ENCODE data around the gene DDX17. TPM values are rescaled to one million over a fixed set of nuclear protein-coding genes. Genes with fewer than 3 reads are reported as not detected.

The DDX17 gene
- total and polyA plus RNA-seq, 4 donors: 50.0 to 555 (median 366) TPM

DNA sequence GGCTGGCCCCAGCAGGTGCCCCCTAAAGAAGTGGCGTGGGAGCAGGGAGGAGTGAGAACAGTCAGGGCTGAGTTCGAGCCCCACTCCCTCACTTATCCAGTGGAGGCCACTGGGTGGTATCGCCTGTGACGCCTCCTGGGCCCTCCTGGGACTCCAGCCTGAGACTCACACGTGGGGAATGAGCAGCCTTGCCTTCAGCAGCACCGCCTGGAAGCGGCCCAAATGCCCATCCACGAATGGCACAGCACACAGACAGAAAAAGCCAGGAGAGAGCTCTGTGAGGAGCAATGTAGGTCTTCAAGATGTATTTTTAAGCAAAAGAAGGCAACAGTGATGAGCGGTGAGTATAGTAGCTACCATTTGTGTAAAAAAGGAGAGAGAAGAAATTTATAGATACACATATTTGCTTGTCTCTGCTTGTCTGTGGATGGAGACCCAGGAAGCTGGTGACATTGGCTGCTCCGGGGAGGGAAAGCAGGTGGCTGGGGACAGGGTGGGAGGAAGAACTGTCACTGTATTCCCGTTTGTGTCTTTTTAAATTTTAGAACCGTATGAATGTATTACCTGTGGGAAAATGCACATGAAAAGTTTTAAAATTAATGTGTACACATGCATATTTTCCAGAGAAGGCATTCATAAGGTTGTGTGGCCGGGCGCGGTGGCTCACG is 64.4 kb downstream of the DDX17 start:
- H3K27ac ChIP-seq (ENCODE audit: low read depth in 1 of 2, low read length in 2 of 2): no peak overlapping the region
- intact Hi-C loops (cut with DNase I): no loop called here
- H3K9me3 ChIP-seq (ENCODE audit: control insufficient read depth, low read length): no peaks in the 10 kb centered on the region
- no peaks in the 10 kb centered on the region for H3K4me1 ChIP-seq (ENCODE audit: control insufficient read depth in 1 of 2, insufficient read depth in 2 of 2, low read length in 2 of 2)
- WGBS, 2 donors: 69 to 73% methylated on average over 16 of the region's 16 CpGs
- H3K27me3 ChIP-seq (ENCODE audit: control insufficient read depth in 1 of 2, insufficient read depth in 2 of 2, low read length in 1 of 2): no peaks in the 10 kb centered on the region
- H3K4me3 ChIP-seq (ENCODE audit: low read length in 2 of 2): no peak overlapping the region
- no peak for ATAC-seq (ENCODE audit: low FRiP score)
- no peaks in the 10 kb centered on the region for H3K36me3 ChIP-seq (ENCODE audit: control insufficient read depth in 1 of 2, insufficient read depth in 2 of 2, low read length in 1 of 2)
- no peak for DNase-seq

DNA sequence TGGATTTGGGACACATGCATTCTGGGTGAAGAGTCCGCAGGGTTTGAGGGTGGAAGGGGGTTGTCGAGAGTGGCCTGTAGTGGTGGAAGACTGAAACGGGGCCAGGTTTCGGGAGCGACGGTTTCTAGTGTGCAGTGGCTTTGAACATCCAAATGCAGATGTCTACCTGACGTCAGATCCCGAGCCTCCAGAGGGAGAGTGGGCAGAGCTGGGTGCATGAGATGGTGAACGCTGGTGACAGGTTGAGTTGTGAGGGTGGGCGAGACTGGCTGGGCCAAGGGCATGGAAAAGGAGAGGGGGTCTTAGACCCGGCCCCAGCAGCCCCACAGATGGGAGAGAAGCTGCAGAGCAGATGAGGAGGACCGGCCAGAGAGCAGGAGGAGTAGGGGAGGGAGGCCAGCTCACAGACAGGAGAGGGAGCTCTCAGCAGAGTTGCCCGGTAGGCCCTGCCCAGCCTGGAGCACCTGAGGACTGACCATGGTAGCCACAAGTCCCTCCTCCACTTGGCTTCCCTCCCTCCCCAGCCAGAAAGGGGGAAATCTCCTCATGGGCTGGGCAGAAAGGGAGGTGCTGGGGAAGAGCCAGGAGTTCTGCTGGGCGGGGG is 65.3 kb downstream of the DDX17 start:
- peak; percentile 47 for ATAC-seq (ENCODE audit: low FRiP score)
- H3K9me3 ChIP-seq (ENCODE audit: control insufficient read depth, low read length): no peaks in the 10 kb centered on the region
- H3K36me3 ChIP-seq (ENCODE audit: control insufficient read depth in 1 of 2, insufficient read depth in 2 of 2, low read length in 1 of 2): no peaks in the 10 kb centered on the region
- H3K4me3 ChIP-seq (ENCODE audit: low read length in 2 of 2): no peak overlapping the region
- H3K27me3 ChIP-seq (ENCODE audit: control insufficient read depth in 1 of 2, insufficient read depth in 2 of 2, low read length in 1 of 2): no peaks in the 10 kb centered on the region
- 83 to 91% methylated on average over 13 to 14 of the region's 14 CpGs for WGBS, 2 donors
- DNase-seq: no peak
- intact Hi-C loops (cut with DNase I): no loop called here
- H3K4me1 ChIP-seq (ENCODE audit: control insufficient read depth in 1 of 2, insufficient read depth in 2 of 2, low read length in 2 of 2): no peaks in the 10 kb centered on the region
- H3K27ac ChIP-seq (ENCODE audit: low read depth in 1 of 2, low read length in 2 of 2): no peak overlapping the region

- Histone ChIP-seq H3K4me1 (ENCODE audit: control insufficient read depth in 1 of 2, insufficient read depth in 2 of 2, low read length in 2 of 2) (no peaks in the 10 kb centered on the region), H3K4me3 (ENCODE audit: low read length in 2 of 2) (no peak overlapping the region), H3K9me3 (ENCODE audit: control insufficient read depth, low read length) (no peaks in the 10 kb centered on the region), H3K27ac (ENCODE audit: low read depth in 1 of 2, low read length in 2 of 2) (no peak overlapping the region), H3K27me3 (ENCODE audit: control insufficient read depth in 1 of 2, insufficient read depth in 2 of 2, low read length in 1 of 2) (no peaks in the 10 kb centered on the region), H3K36me3 (ENCODE audit: control insufficient read depth in 1 of 2, insufficient read depth in 2 of 2, low read length in 1 of 2) (no peaks in the 10 kb centered on the region)
- ATAC-seq (ENCODE audit: low FRiP score) (no peak), DNase-seq (no peak)
- intact Hi-C loops (cut with DNase I): no loop called here
- WGBS, 2 donors: 95 to 97% methylated on average over 9 of the region's 9 CpGs
These were observed 68.7 kb downstream of the DDX17 start for GRCh38 chr22:38437416-38437815.

DNA sequence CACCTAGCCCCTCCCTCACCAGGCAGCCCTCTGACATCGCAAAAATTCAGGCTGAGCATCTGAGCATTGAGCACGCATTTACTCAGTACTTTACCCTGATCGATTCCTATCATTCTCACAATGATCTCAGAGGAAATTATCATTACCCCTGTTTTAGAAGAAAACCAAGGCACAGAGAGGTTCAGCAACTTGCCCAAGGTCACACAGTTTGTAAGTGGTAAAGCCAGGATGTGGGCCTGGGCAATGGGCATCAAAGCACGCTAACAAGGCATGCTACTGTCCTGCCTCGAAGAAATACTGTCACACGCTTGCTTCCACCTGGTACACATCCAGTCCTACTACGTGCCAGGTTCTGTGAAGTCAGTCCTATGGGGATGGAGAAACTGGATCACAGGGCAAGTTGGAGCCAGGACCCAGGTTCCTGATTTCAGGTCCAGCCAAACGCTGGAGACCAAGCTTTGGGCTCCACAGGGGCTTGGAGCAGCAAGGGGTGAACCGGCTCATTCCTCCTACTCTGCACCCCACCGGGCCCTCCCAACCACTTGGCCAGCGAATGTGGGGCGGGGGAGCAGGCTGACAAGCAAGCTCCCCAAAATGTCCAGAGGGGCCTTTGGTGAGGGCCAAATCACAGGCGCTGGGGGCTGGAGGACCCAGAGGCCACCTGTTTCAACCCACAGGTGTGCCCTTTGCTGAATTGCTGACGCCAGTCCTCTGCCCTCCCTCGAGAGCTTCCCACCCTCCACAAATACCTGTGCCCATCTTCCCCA is 69.3 kb downstream of the DDX17 start:
- intact Hi-C loops (cut with DNase I): no loop called here
- Histone ChIP-seq H3K4me1 (ENCODE audit: control insufficient read depth in 1 of 2, insufficient read depth in 2 of 2, low read length in 2 of 2) (no peaks in the 10 kb centered on the region), H3K9me3 (ENCODE audit: control insufficient read depth, low read length) (no peaks in the 10 kb centered on the region), H3K4me3 (ENCODE audit: low read length in 2 of 2) (no peak overlapping the region), H3K27me3 (ENCODE audit: control insufficient read depth in 1 of 2, insufficient read depth in 2 of 2, low read length in 1 of 2) (no peaks in the 10 kb centered on the region), H3K36me3 (ENCODE audit: control insufficient read depth in 1 of 2, insufficient read depth in 2 of 2, low read length in 1 of 2) (no peaks in the 10 kb centered on the region), H3K27ac (ENCODE audit: low read depth in 1 of 2, low read length in 2 of 2) (no peak overlapping the region)
- DNase-seq: no peak
- ATAC-seq (ENCODE audit: low FRiP score): no peak
- 94% methylated on average over 15 of the region's 15 CpGs for WGBS, 2 donors

DNA sequence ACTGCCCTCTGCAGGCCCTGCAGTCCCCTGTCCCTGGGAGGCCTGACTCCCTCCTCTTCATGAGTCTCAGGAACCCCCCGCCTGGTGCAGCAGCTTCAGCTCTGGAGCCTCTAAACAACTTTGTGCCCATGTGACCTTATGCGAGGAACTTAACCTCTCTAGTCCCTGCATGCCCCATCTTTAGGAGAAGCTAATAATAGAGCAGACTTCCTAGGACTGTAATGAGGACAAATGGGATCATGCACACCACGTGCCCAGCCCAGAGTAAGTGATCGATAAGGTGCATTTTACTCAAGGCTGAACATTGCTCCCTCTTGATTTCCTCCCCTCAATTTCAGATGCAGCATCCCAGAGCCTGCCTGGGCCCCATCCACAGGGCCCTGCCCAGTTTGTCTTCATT is 70.1 kb downstream of the DDX17 start:
- Histone ChIP-seq H3K36me3 (ENCODE audit: control insufficient read depth in 1 of 2, insufficient read depth in 2 of 2, low read length in 1 of 2) (no peaks in the 10 kb centered on the region), H3K27ac (ENCODE audit: low read depth in 1 of 2, low read length in 2 of 2) (no peak overlapping the region), H3K9me3 (ENCODE audit: control insufficient read depth, low read length) (no peaks in the 10 kb centered on the region), H3K4me1 (ENCODE audit: control insufficient read depth in 1 of 2, insufficient read depth in 2 of 2, low read length in 2 of 2) (no peaks in the 10 kb centered on the region), H3K4me3 (ENCODE audit: low read length in 2 of 2) (no peak overlapping the region), H3K27me3 (ENCODE audit: control insufficient read depth in 1 of 2, insufficient read depth in 2 of 2, low read length in 1 of 2) (no peaks in the 10 kb centered on the region)
- DNase-seq: no peak
- WGBS, 2 donors: 70 to 79% methylated on average over 4 of the region's 4 CpGs
- ATAC-seq (ENCODE audit: low FRiP score): no peak
- intact Hi-C loops (cut with DNase I): no loop called here

DNA sequence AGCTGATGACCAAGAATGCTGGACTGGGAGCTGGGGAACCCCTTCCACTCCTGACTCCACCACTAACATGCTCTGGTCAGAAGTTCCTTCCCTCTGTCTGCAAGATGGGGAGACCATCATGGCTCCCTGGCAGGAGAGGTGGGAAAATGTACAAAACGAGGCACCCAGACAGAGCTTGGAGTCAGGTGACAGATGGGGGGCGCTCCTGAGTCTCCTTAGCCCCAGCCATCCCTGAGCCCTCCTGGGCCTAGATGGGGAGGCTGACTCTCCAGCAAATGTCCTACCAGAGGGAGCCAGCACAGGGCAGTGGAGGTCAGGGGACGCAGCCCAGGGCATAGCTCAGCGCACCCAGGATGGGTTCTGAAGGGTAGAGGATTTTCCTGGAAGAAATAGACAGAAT is 71.1 kb downstream of the DDX17 start:
- ATAC-seq (ENCODE audit: low FRiP score): no peak
- H3K4me1 ChIP-seq (ENCODE audit: control insufficient read depth in 1 of 2, insufficient read depth in 2 of 2, low read length in 2 of 2): no peaks in the 10 kb centered on the region
- 77 to 80% methylated on average over 4 of the region's 4 CpGs for WGBS, 2 donors

GRCh38 chr22:38433871-38434270 is 72.2 kb downstream of the DDX17 start:
- Histone ChIP-seq H3K36me3 (ENCODE audit: control insufficient read depth in 1 of 2, insufficient read depth in 2 of 2, low read length in 1 of 2) (no peaks in the 10 kb centered on the region), H3K27ac (ENCODE audit: low read depth in 1 of 2, low read length in 2 of 2) (no peak overlapping the region), H3K27me3 (ENCODE audit: control insufficient read depth in 1 of 2, insufficient read depth in 2 of 2, low read length in 1 of 2) (no peaks in the 10 kb centered on the region), H3K4me3 (ENCODE audit: low read length in 2 of 2) (no peak overlapping the region), H3K4me1 (ENCODE audit: control insufficient read depth in 1 of 2, insufficient read depth in 2 of 2, low read length in 2 of 2) (no peaks in the 10 kb centered on the region), H3K9me3 (ENCODE audit: control insufficient read depth, low read length) (no peaks in the 10 kb centered on the region)
- no peak for ATAC-seq (ENCODE audit: low FRiP score)
- no peak for DNase-seq
- intact Hi-C loops (cut with DNase I): no loop called here
- WGBS, 2 donors: 80 to 81% methylated on average over 8 of the region's 8 CpGs

More for the DNA sequence above, 71.1 kb downstream of the DDX17 start:
- intact Hi-C loops (cut with DNase I): no loop called here
- H3K9me3 ChIP-seq (ENCODE audit: control insufficient read depth, low read length): no peaks in the 10 kb centered on the region
- no peak overlapping the region for H3K27ac ChIP-seq (ENCODE audit: low read depth in 1 of 2, low read length in 2 of 2)
- no peaks in the 10 kb centered on the region for H3K27me3 ChIP-seq (ENCODE audit: control insufficient read depth in 1 of 2, insufficient read depth in 2 of 2, low read length in 1 of 2)
- no peaks in the 10 kb centered on the region for H3K36me3 ChIP-seq (ENCODE audit: control insufficient read depth in 1 of 2, insufficient read depth in 2 of 2, low read length in 1 of 2)
- no peak overlapping the region for H3K4me3 ChIP-seq (ENCODE audit: low read length in 2 of 2)
- DNase-seq: no peak

Measured in aorta (tissue), 5 donors.